GM12873 (cell line): ENCODE data around the gene EFCAB7.
A peak's percentile ranks its signal among the peaks of the same experiment; 100 is the strongest.

Experiments used
- TF ChIP-seq, protein P1 (sequence below): IDR thresholded peaks from 2 replicates; pipeline ENCODE4 v1.5.1; 2012; ENCODE audit warnings: low read depth, mild to moderate bottlenecking, moderate library complexity, low read length, control low read depth; ENCODE audit not compliant: insufficient read depth; ENCODE audit errors: missing control alignments

EFCAB7 gene

DNA sequence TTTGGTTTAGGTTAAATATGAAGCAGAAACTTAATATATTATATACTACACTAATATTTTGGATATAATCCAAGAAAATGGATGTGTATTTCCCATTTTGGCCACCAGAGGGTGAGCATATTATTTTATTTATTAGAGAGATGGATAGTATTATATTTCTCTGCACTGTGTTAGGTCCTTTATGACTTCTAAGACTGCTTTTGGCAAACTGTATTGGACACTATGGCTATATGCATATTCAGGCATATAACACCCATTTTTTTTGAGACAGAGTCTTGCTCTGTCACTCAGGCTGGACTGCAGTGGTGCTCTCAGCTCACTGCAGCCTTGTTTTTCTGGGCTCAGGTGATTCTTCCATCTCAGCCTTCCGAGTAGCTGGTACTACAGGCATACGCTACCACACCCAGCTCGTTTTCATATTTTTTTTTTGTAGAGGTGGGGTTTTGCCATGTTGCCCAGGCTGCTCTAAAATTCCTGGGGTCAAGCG, 52.1 kb downstream of the EFCAB7 start:
- TF ChIP-seq, protein P1, sequence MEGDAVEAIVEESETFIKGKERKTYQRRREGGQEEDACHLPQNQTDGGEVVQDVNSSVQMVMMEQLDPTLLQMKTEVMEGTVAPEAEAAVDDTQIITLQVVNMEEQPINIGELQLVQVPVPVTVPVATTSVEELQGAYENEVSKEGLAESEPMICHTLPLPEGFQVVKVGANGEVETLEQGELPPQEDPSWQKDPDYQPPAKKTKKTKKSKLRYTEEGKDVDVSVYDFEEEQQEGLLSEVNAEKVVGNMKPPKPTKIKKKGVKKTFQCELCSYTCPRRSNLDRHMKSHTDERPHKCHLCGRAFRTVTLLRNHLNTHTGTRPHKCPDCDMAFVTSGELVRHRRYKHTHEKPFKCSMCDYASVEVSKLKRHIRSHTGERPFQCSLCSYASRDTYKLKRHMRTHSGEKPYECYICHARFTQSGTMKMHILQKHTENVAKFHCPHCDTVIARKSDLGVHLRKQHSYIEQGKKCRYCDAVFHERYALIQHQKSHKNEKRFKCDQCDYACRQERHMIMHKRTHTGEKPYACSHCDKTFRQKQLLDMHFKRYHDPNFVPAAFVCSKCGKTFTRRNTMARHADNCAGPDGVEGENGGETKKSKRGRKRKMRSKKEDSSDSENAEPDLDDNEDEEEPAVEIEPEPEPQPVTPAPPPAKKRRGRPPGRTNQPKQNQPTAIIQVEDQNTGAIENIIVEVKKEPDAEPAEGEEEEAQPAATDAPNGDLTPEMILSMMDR: peak; percentile 46

DNA sequence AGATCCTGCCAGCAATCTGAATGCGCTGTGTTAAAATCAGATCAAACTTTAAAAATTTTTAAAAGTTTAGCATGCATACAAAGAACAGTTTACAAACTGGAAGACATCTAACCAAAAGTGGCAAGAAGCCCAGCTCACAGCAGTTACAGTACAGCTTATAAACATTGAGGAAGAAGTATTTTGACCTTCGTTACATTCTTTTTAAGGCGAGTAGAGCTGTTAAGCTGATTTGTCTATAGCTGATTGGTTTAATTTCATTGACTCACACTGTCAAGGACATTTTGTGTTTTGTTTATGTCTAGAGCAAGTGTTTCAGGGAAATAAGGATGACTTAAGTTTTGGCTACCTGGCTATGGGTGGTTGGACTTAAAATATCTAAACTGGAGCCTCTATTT, 66.8 kb downstream of the EFCAB7 start:
- TF ChIP-seq, protein P1: no peak

DNA sequence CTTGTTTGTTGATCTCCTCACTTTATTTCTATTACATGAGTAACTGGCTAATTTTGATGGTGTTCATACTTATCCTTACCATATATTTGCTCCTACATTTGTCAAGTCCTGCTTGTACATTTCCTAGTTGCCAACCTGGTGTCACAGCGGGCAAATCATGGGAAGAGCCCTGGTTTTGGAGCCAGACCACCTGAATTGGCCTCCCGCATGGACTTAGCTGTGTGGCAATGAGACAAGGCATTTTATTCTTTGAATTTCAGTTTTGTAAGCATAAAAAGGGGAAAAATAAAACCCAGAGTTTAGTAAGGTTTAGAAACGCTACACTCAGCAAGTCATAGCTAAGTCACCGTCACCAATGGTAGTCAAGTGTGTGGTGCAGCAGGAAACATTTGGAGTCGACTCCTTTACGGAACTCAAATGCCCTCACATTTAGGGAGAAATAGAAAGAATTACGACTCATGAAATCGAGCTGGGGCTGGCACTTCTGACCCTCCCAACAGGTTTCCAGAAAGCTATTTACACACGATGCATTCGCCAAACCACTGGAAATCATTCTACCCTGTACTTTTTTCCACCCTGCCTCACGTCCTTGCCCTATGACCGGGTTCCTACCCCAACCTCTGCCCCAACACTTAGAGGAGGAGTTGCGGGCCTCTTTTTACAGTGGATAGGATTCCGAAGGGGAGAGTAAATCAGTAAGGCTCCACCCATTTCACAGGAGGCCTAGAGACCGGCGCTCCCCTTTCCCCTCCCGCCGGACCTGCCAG, 69.4 kb downstream of the EFCAB7 start:
- TF ChIP-seq, protein P1: no peak

DNA sequence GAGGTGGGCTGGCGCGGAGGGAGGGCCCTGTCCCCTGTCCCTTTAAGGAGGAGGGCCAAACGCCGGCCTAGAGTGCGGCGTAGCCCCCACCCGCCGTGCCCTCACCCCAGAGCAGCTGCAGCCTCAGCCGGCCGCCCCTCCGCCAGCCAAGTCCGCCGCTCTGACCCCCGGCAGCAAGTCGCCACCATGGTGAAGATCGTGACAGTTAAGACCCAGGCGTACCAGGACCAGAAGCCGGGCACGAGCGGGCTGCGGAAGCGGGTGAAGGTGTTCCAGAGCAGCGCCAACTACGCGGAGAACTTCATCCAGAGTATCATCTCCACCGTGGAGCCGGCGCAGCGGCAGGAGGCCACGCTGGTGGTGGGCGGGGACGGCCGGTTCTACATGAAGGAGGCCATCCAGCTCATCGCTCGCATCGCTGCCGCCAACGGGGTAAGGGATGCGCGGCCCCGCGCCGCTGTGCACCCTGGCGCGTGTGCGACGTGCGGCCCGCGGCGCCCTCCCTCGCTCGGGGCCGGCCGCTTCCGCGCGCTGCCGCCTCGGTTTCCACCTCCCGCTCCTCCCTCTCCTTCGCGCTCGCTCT, 70.1 kb downstream of the EFCAB7 start, which contains the start of gene PGM1:
TSS of gene PGM1 (plus strand) at position 109 of the 583 bp plus-strand sequence. CDS start at position 187, 78 bp downstream.
- TF ChIP-seq, protein P1: no peak

DNA sequence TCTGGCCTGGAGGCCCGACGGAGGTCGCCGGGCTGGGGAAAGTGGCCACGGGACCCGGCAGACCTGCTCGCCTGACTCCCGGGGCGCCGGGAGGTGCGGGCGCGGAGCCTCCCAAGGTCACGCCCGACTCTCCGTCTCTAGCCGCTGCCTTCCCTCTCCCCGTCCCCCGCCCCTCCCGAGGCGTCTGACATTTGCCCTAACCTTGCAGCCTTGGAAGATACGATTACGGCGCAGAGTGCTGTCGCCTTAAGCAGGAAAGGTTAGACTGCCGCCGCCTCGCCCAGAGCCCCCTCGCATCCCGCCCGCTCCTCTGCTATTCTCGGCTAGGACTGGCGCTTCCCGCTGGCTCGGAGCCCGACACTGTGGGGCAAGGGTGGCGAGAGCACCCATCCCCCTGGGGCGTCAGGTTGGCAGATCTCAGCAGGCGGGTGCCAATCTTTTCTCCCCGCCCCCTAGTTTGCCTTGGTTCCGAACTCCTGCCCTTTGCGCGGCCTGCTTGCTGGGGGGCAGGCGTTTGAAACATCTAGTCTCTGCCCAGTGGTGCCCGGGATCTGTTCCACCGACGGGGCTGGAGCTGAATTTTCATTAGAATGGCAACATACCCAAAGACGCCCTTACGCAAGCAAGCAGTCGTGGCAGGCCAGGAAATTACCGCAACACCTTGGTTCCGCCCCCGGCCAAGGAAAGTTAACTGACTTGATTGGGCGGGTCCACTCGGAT, 70.7 kb downstream of the EFCAB7 start:
- TF ChIP-seq, protein P1: no peak

DNA sequence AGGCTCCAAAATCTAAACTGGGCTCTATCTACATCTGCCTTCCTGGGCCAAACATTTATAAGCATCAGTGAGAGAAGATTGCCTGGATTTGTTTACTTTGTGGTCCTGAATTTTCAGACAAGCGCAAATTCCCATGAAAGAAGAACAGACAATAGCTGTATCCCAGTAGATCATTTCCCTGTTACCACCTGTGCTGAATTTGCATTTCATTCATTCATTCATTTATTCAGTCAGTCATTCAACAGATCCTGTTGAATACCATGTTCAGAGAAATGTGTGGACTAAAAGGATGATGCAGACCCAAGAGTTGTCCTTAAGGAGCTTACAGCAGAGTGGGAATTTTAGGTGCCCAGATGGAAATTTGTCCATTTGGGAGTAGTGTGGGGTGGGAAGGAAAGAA, 72.1 kb downstream of the EFCAB7 start:
- TF ChIP-seq, protein P1: no peak

DNA sequence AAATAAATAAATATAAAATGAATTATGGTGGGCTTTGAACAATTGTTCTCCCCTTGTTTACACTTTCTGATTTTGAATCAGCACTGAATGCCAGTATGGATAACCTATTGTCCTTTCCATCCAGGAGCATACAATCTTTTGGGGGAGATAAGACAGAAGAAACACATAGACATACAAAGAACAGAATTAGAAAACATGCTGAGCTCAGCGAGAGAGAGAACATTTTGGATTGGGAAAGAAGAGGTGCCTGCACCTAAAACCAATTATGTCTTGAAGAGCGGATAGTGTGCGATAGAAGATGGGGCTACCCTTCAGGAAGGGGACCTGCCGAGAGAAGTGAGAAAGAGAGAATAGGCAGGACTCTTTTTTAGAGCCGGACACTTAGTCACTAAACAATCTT, 76.5 kb downstream of the EFCAB7 start:
- TF ChIP-seq, protein P1: no peak
